Heart right ventricle (tissue), 16 donors: ENCODE data around the gene TIMM23. TPM values are rescaled to one million over a fixed set of nuclear protein-coding genes. Genes with fewer than 3 reads are reported as not detected.
A peak's percentile ranks its signal among the peaks of the same experiment; 100 is the strongest.

Source experiments
- ATAC-seq, 8 donors: fragments of 200-7000 bp; cut with Tn5 transposase; one replicate each; pipeline ENCODE4 v1.9.1; 2020; ENCODE audit warnings: mild to moderate bottlenecking in 8 of 8, moderate library complexity in 8 of 8, moderate number of reproducible peaks in 1 of 8
- DNase-seq, 2 donors: peaks; one replicate each; pipeline ENCODE4 v3.0.0-alpha.2; 2020
- H3K27ac ChIP-seq, 10 donors: fragments of 200-600 bp; sonication (generic) in 2 of 10; one replicate each; pipeline versions ENCODE4 v1.5.0 to v1.8.0; 2020 to 2022; ENCODE audit warnings: mild to moderate bottlenecking in 3 of 10
- H3K27me3 ChIP-seq, 7 donors: fragments of 200-600 bp; one replicate each; pipeline ENCODE4 v1.8.0; 2021 to 2022; ENCODE audit warnings: mild to moderate bottlenecking in 2 of 7
- H3K36me3 ChIP-seq, 9 donors: fragments of 200-600 bp; sonication (generic) in 1 of 9; one replicate each; pipeline versions ENCODE4 v1.5.0 to v1.8.0; 2020 to 2022; ENCODE audit warnings: mild to moderate bottlenecking in 2 of 9
- H3K4me1 ChIP-seq, 9 donors: fragments of 200-600 bp; sonication (generic) in 1 of 9; one replicate each; pipeline versions ENCODE4 v1.5.0 to v1.8.0; 2020 to 2022; ENCODE audit warnings: mild to moderate bottlenecking in 4 of 9
- H3K4me3 ChIP-seq, 10 donors: fragments of 200-600 bp; sonication (generic) in 2 of 10; one replicate each; pipeline versions ENCODE4 v1.5.0 to v1.8.0; 2020 to 2022; ENCODE audit warnings: mild to moderate bottlenecking in 7 of 10, moderate library complexity in 2 of 10
- H3K9me3 ChIP-seq, 11 donors: fragments of 200-600 bp in 10 of 11; sonication (generic) in 2 of 11; one replicate each; pipeline versions ENCODE4 v1.5.0 to v1.8.0; 2013 to 2022; ENCODE audit warnings: mild to moderate bottlenecking in 2 of 11, control low read depth in 1 of 11, moderate library complexity in 1 of 11
- WGBS, 2 donors: extraction: QIAGEN DNeasy Blood & Tissue Kit; methylation state at CpG; one replicate each; pipeline ENCODE4 v1.1.7; 2013; ENCODE audit warnings: inconsistent platforms in 1 of 2; 5-methylcytosine and 5-hydroxymethylcytosine counted together
- intact Hi-C, 10 donors: fragments of 100-400 bp; cut with DNase I; formaldehyde crosslinking; loops; one replicate each; pipeline versions ENCODE4 v1.11.1 to v1.14.2; 2022
- polyA plus RNA-seq, 2 donors: library from polyadenylated mRNA; stranded (reverse); fragments of 200-250 nt; gene quantifications; one replicate each; pipeline ENCODE4 v1.2.3, GENCODE V29; 2013
- total RNA-seq, 10 donors: library from RNA; stranded (reverse); fragmentation: NEBNext Ultra II Directional in 3 of 10; extraction: Animal tissue kit (Norgen Biotek cat#: 25700) in 3 of 10; gene quantifications; one replicate each; pipeline versions ENCODE4 v1.2.1 to v1.2.4, GENCODE V29; 2021 to 2023
- TF ChIP-seq, protein P1 (sequence below), 9 donors: fragments of 200-600 bp; sonication (generic) in 2 of 9; IDR thresholded peaks; one replicate each; pipeline versions ENCODE4 v1.5.0 to v1.8.0; 2021 to 2022; ENCODE audit warnings: antibody characterized with exemption in 9 of 9, mild to moderate bottlenecking in 5 of 9, moderate library complexity in 1 of 9
- donor health status: Arrhythmogenic right ventricular cardiomyopathy.
- donor health status: ischemic (EF 13 %, LVEDD 7.1; RV severe dilation, severe dysfunction).
- donor health status: healthy with polysubstance abuse.
- donor health status: DM: no; HTN: yes; CAD: no.
- donor health status: DM: no; HTN: no; CAD: no.
- donor health status: ischemic (EF 25% LVEDD 6.9; RV normal size, moderate dysfunction).
- donor health status: ischemic (EF 25% LVEDD 5.7; RV mildly dilated, moderate dysfunction).
- donor health status: healthy.
- donor health status: DM: yes; HTN: yes; CAD: no.
- donor health status: Ischemic cardiomyopathy.
- donor health status: ischemic (EF 35%, LVEDD 5.7; RV mildly dilated, moderate dysfunction).
- donor health status: nonischemic (EF 11% LVEDD 7.7; RV severe dilation, severe dysfunction).
- donor health status: DM: yes; HTN: yes; CAD: no.
- donor health status: PGD.
- donor health status: ischemic (EF 29% LVEDD 5.4; RV normal size, mild dysfunction).
- donor health status: nonischemic (EF 23%, LVEDD 6.1; RV moderate dilation, normal function).

TIMM23 gene
- total and polyA plus RNA-seq, 12 donors = 73.5 to 113 (median 84.2) TPM

DNA sequence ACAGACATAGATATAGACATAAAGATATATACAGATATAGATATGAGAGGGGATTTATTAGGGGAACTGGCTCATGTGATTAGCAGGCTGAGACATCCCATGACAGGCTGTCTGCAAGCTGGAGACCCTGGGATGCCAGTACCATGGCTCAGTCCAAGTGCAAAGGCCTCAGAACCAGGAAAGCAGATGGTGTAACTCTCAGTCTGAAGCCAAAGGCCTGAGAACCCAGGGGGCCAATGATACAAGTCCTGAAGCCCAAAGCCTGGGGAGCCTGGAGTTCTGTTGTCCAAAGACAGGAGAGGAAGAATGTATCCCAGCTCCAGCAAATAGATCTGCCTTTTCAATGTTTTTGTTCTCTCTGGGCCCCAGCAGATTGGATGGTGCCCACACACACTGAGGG is 52.7 kb downstream of the TIMM23 start:
- Histone ChIP-seq H3K4me3 (peak overlapping the region in 1 of 10 donors; percentile 12), H3K9me3 (no peaks in the 10 kb centered on the region), H3K4me1 (peaks cover 26 to 98% (median 86%) of the 10 kb centered on the region in 9 donors), H3K36me3 (peaks cover 0 to 11% (median 0%) of the 10 kb centered on the region in 9 donors), H3K27ac (peak overlapping the region in 7 of 10 donors; percentile 14 to 94 (median 69)), H3K27me3 (no peaks in the 10 kb centered on the region)
- DNase-seq (no peak), ATAC-seq (no peak)
- intact Hi-C loops = loop anchor here in 3 of 10 donors (5.0 to 10.0 kb wide), 2 partner anchors 48 to 50 kb away; partner anchors contain the start of gene TIMM23 (in 2 of the 3)
- TF ChIP-seq, protein P1, sequence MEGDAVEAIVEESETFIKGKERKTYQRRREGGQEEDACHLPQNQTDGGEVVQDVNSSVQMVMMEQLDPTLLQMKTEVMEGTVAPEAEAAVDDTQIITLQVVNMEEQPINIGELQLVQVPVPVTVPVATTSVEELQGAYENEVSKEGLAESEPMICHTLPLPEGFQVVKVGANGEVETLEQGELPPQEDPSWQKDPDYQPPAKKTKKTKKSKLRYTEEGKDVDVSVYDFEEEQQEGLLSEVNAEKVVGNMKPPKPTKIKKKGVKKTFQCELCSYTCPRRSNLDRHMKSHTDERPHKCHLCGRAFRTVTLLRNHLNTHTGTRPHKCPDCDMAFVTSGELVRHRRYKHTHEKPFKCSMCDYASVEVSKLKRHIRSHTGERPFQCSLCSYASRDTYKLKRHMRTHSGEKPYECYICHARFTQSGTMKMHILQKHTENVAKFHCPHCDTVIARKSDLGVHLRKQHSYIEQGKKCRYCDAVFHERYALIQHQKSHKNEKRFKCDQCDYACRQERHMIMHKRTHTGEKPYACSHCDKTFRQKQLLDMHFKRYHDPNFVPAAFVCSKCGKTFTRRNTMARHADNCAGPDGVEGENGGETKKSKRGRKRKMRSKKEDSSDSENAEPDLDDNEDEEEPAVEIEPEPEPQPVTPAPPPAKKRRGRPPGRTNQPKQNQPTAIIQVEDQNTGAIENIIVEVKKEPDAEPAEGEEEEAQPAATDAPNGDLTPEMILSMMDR (IDR thresholded peaks at IDR 0.05) = no peak

DNA sequence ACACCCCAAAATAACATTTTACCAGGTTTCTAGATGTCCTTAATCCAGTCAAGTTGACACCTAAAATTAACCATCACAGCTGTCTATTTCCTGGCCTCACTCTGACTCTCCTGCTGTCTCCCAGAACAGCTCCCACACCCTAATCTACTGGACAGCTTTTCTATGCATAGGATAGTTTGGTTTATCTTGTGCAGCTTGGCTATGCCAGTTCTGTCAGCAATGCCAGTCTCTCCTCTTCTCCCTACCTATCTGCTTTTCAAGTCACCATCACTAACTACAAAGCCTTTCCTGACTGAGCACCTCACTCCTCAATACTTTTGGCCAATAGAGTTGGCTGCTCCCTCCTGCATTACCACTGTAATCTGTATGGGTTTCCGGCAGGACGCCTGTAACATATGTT is 53.1 kb downstream of the TIMM23 start:
- peaks cover 26 to 95% (median 82%) of the 10 kb centered on the region in 9 donors for H3K4me1 ChIP-seq
- ATAC-seq = no peak
- H3K9me3 ChIP-seq = no peaks in the 10 kb centered on the region
- H3K27ac ChIP-seq = peak overlapping the region in 6 of 10 donors; percentile 56 to 94 (median 74)
- H3K27me3 ChIP-seq = no peaks in the 10 kb centered on the region
- peak overlapping the region in 1 of 10 donors; percentile 12 for H3K4me3 ChIP-seq
- TF ChIP-seq, protein P1 (IDR thresholded peaks at IDR 0.05) = no peak
- 44 to 54% methylated on average over 2 of the region's 2 CpGs for WGBS, 2 donors
- intact Hi-C loops = loop anchor here in 2 of 10 donors (10.0 kb wide), 1 partner anchor 51 kb away; the partner anchor contains the start of gene TIMM23 (in 2 of the 2)
- no peak for DNase-seq
- peaks cover 0 to 11% (median 0%) of the 10 kb centered on the region in 9 donors for H3K36me3 ChIP-seq

DNA sequence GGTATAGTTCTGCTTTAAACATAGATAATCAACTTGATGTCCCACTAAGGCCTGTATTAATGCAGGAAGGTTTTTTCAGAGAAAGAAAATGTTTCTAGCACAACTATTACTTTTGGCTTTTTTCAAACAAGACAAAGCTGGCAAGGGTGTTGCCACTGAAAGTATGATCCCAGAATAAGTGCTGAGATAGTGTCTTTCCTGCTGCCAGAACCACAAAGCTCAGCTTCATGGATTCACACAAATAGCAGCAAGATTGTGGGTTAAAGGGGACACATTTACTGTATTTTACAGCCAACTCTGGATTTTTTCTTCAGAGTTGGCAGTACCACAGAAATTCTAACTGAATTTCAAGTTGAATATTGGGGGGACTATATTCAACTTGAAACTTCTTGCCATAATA is 53.8 kb downstream of the TIMM23 start:
- ATAC-seq (no peak), DNase-seq (no peak)
- intact Hi-C loops = loop anchor here in 2 of 10 donors (10.0 kb wide), 1 partner anchor 51 kb away; the partner anchor contains the start of gene TIMM23 (in 2 of the 2)
- peak overlapping the region in 2 of 10 donors; percentile 7 to 12 for H3K4me3 ChIP-seq
- no peaks in the 10 kb centered on the region for H3K9me3 ChIP-seq
- no peaks in the 10 kb centered on the region for H3K27me3 ChIP-seq
- H3K4me1 ChIP-seq = peaks cover 26 to 92% (median 75%) of the 10 kb centered on the region in 9 donors
- TF ChIP-seq, protein P1 (IDR thresholded peaks at IDR 0.05) = no peak
- H3K36me3 ChIP-seq = peaks cover 0 to 11% (median 0%) of the 10 kb centered on the region in 9 donors
- peak overlapping the region in 8 of 10 donors; percentile 6 to 94 (median 64) for H3K27ac ChIP-seq

DNA sequence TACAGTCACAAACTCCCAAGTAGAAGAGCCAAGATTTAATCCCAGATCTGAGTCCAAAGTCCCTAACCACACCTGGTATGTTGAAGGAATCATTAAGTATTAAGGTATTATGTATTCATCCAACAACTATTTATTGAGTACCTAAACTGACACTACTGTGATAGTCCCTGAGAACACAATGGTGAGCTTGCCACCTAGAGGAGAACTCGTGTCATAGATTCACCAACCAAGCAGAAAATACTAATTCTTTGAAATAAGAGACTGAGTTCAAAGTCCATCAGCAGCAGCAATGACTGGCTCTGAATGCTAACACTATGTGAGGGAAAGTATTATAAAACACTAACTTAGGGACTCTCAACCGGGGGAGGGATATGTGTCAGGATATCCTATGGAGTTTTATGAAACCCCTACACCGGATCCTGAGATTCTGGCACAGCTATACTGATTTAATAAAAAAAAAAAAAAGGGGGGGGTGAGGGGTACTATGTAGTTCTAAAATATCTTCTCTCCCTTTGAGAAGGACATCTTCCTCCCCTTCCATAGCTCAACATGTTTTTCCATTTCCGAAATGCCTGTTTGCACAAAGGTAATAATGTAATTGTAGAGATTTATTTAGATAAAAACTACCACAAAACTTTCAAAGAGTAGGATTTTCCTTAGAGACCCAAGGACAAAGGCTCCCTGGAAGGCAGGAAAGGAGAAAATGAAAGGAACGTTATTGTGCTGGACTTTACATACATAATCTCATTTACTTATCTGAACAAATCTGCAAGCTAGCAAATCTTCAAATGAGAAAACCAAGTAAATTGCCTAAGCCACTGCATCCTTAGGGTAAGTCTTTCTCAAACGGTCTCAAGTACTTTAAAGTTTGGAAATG is 56.5 kb downstream of the TIMM23 start:
- Histone ChIP-seq H3K27ac (peak overlapping the region in 8 of 10 donors; percentile 92 to 98 (median 96)), H3K4me1 (peaks cover 22 to 69% (median 63%) of the 10 kb centered on the region in 9 donors), H3K36me3 (peaks cover 0 to 11% (median 0%) of the 10 kb centered on the region in 9 donors), H3K9me3 (no peaks in the 10 kb centered on the region), H3K27me3 (no peaks in the 10 kb centered on the region), H3K4me3 (peak overlapping the region; percentile 71 to 97 (median 86))
- TF ChIP-seq, protein P1 (IDR thresholded peaks at IDR 0.05) = peak in 8 of 9 donors; percentile 22 to 73 (median 64)
- DNase-seq (peak in 1 of 2 donors; percentile 16), ATAC-seq (no peak)
- whole genome bisulfite sequencing, 2 donors = 14 to 21% methylated on average over 6 of the region's 6 CpGs
- intact Hi-C loops = loop anchor here in 2 of 10 donors (10.0 kb wide), 1 partner anchor 54 kb away; the partner anchor contains the start of gene TIMM23 (in 2 of the 2)
